Measurements from ENCODE around the gene TIPRL. TPM values are rescaled to one million over a fixed set of nuclear protein-coding genes. Genes with fewer than 3 reads are reported as not detected.

Gene TIPRL
- total and polyA plus RNA-seq, 9 of the 15 experiments (the other 6 are each of a cell fraction or from before 2014, with no cell fraction given), result 41.4 to 90.2 (median 69.9) TPM

GRCh38 chr1:168234846-168235547 lies 56.2 kb downstream of the TIPRL start (continued):
- TF ChIP-seq UBTF (IDR thresholded peaks at IDR 0.05; ENCODE audit: borderline replicate concordance in 1 of 2, low read depth in 2 of 2, low read length in 2 of 2) (no peak), CTCF (IDR thresholded peaks at IDR 0.05 in 2 of 3, conservative IDR thresholded peaks at IDR 0.05 in 1 of 3; ENCODE audit: insufficient read depth in 2 of 3, low read depth in 1 of 3, low read length in 3 of 3) (peak; percentile 86 to 89 (median 88)), ZNF146 (CRISPR knock-in tag; IDR thresholded peaks at IDR 0.05; ENCODE audit: unreplicated experiment) (no peak), MYBL2 (IDR thresholded peaks at IDR 0.05; ENCODE audit: low read depth) (no peak), MYBL2 (CRISPR knock-in tag; IDR thresholded peaks at IDR 0.05; ENCODE audit: borderline replicate concordance) (no peak), DEAF1 (CRISPR knock-in tag; IDR thresholded peaks at IDR 0.05) (peak; percentile 65), TAF1 (IDR thresholded peaks at IDR 0.05; ENCODE audit: control insufficient read depth, extremely low read depth, insufficient read depth, low read length, severe bottlenecking) (no peak), BCLAF1 (IDR thresholded peaks at IDR 0.05; ENCODE audit: borderline replicate concordance in 1 of 2, control insufficient read depth in 1 of 2, low read depth in 2 of 2, low read length in 1 of 2) (no peak), ILF3 (IDR thresholded peaks at IDR 0.05; ENCODE audit: borderline replicate concordance) (0 out of 2 replicates have a peak, but pooled peaks have one; percentile 22), TEAD1 (CRISPR knock-in tag; IDR thresholded peaks at IDR 0.05) (no peak)
